Measurements from ENCODE around the gene UPK3BL1.
"Not testable (repeated sequence)": the region's sequence is repeated elsewhere in the genome, so short reads cannot be mapped to it uniquely, and the experiment has no call there.

The UPK3BL1 gene

DNA sequence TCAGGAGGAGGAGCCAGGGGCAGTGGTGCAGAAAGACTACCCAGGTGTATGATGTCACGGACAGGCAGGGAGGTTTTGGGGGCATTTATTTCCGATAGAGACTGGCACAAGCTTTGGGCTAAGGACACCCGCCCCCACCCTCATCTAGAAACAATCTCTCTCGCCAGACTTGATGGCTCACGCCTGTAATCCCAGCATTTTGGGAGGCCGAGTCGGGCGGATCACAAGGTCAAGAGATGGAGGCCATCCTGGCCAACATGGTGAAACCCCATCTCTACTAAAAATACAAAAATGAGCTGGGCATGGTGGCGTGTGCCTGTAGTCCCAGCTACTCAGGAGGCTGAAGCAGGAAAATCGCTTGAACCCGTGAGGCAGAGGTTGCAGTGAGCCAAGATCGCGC, 5.6 kb downstream of the UPK3BL1 start:
- not testable (repeated sequence) for H3K4me3 ChIP-seq (ENCODE audit: low read depth, low read length); DNase-seq (ENCODE audit: low read depth)

DNA sequence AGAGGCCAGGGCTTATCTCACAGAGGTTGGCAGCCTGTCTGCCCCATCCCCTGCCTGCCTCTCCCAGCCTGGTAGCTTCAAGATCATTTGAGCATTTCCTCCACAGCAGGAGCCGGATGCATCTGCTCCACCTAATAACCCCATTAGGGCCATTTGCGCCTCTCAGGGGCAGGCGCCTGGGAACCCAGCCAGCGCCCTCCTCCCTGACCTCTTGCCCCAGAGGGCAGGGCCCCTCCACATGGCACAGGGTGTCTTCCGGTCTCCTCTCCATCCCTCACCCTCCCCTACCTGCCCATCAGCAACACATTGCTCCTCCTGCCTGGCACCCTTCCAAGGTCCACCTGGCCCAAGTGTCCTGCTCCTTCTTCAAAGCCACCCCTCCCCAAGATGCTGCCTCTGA, 7.2 kb downstream of the UPK3BL1 start:
- not testable (repeated sequence) for DNase-seq (ENCODE audit: low read depth); H3K4me3 ChIP-seq (ENCODE audit: low read depth, low read length)

DNA sequence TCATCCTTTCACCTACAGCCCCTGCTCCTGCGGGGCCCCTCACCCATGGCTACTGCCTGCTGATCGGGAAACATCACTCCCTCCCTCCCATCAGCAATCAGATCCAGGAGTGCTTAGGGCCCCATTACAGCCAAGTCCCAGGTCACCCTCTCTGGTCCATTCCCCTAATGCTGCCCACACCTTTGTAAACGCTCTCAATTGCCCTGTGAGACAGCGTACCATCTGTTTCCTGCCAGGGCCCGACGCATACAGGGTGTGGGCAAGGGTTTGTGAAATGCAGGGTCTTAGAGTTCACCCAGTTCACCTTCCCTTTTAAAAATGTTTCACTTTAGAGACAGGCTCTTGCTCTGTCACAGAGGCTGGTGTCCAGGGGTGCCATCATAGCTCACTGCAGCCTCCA, 8.3 kb downstream of the UPK3BL1 start:
- H3K4me3 ChIP-seq (ENCODE audit: low read depth, low read length): not testable (repeated sequence)

GRCh38 chr7:102630622-102631021, 12.0 kb downstream of the UPK3BL1 start:
- H3K4me3 ChIP-seq (ENCODE audit: low read depth, low read length); DNase-seq (ENCODE audit: low read depth): not testable (repeated sequence)

More for the DNA sequence above, 8.3 kb downstream of the UPK3BL1 start:
- DNase-seq (ENCODE audit: low read depth): not testable (repeated sequence)

GRCh38 chr7:102627271-102627904, 15.2 kb downstream of the UPK3BL1 start:
- DNase-seq (ENCODE audit: low read depth): not testable (repeated sequence)

DNA sequence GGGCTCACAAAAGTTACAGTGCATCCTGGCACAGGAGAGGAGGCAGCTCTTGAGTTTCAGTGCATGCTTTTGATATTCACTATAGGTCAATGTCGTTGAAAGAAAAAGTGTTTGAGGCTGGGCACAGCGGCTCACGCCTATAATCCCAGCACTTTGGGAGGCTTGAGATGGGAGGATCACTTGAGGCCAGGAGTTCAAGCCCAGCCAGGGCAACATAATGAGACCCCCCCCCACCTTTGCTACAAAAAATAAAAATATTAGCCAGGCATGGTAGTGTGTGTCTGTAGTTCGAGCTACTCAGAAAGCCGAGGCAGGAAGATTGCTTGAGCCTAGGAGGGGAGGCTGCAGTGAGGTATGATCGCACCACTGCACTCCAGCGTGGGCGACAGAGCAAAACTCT, 24.5 kb downstream of the UPK3BL1 start:
- not testable (repeated sequence) for DNase-seq (ENCODE audit: low read depth); H3K4me3 ChIP-seq (ENCODE audit: low read depth, low read length)

More at GRCh38 chr7:102627271-102627904, 15.2 kb downstream of the UPK3BL1 start:
- H3K4me3 ChIP-seq (ENCODE audit: low read depth, low read length): not testable (repeated sequence)

DNA sequence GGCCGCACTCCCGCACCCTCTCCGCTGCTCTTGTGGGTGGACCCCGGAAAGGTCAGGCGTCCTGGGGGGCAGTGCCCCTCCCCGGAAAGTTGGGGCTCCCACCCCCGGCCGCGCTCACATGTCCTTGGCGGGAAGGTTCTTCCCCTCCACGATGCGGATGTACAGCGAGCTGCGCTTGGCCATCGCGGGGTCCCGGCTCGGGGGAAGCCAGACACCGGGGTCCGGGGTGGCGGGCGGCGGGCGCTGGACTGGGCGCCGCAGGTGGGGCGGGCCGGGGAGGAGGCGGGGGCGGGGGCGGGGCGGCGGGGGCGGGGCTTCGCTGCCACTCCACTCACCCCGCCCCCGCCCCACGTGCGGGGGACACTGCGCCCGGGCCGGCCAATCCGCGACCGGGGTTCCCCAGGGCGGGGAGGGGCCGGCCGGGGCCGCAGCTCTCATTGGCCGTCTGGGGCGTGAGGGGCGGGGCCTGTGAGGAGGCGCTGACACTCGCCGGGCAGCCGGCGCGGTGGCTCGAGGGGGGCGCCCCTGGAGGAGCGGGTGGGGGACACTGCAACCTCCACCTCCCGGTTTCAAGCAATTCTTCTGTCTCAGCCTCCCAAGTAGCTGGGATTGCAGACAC, 26.0 kb downstream of the UPK3BL1 start, which contains the start of gene RASA4:
Gene RASA4 (minus strand): TSS at position 250 of the 619 bp plus-strand sequence. CDS start 67 bp downstream, at position 183.
- DNase-seq (ENCODE audit: low read depth): not testable (repeated sequence)
- H3K4me3 ChIP-seq (ENCODE audit: low read depth, low read length): peak within 1 kb of the TSS; percentile 59

GRCh38 chr7:102615930-102616329, 26.7 kb downstream of the UPK3BL1 start:
- not testable (repeated sequence) for DNase-seq (ENCODE audit: low read depth)

GRCh38 chr7:102614873-102615272, 27.7 kb downstream of the UPK3BL1 start:
- DNase-seq (ENCODE audit: low read depth); H3K4me3 ChIP-seq (ENCODE audit: low read depth, low read length): not testable (repeated sequence)

More at GRCh38 chr7:102615930-102616329, 26.7 kb downstream of the UPK3BL1 start:
- H3K4me3 ChIP-seq (ENCODE audit: low read depth, low read length): not testable (repeated sequence)

- H3K4me3 ChIP-seq (ENCODE audit: low read depth, low read length); DNase-seq (ENCODE audit: low read depth): not testable (repeated sequence)
Measured at GRCh38 chr7:102614346-102614697, 28.3 kb downstream of the UPK3BL1 start.

GRCh38 chr7:102613575-102614345, 28.8 kb downstream of the UPK3BL1 start:
- DNase-seq (ENCODE audit: low read depth); H3K4me3 ChIP-seq (ENCODE audit: low read depth, low read length): not testable (repeated sequence)

DNA sequence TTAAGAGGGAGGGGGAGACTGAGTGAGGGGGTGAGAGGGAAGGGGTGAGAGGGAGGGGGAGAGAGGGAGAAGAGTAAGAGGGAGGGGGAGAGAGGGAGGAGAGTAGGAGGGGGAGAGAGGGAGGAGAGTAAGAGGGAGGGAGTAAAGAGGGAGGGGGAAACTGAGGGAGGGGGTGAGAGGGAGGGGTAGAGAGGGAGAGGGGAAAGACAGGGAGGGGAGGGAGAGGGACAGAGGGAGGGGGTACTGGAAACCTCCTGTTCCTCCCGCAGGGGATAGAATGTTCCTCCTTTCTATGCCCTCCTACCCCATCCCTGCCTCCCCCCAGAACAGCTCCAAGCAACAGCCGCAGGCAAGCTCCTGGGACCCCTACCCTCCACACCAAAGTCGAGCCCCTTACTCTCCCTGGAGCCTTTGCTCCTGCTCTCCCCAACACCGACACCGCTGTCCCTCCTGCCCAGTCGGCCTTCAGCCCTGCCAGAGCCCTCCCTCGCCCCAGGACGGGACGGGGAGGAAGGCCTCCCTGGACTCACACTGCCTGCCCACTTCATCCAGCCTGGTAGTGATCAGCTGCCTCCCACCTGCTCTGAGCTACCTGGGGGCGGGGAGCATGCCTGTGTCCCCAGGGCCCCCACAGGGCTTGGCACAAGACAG, 30.8 kb downstream of the UPK3BL1 start:
- peak overlapping the region; percentile 27 for H3K4me3 ChIP-seq (ENCODE audit: low read depth, low read length)
- DNase-seq (ENCODE audit: low read depth): not testable (repeated sequence)

GRCh38 chr7:102611013-102611674, 31.4 kb downstream of the UPK3BL1 start:
- DNase-seq (ENCODE audit: low read depth); H3K4me3 ChIP-seq (ENCODE audit: low read depth, low read length): not testable (repeated sequence)

DNA sequence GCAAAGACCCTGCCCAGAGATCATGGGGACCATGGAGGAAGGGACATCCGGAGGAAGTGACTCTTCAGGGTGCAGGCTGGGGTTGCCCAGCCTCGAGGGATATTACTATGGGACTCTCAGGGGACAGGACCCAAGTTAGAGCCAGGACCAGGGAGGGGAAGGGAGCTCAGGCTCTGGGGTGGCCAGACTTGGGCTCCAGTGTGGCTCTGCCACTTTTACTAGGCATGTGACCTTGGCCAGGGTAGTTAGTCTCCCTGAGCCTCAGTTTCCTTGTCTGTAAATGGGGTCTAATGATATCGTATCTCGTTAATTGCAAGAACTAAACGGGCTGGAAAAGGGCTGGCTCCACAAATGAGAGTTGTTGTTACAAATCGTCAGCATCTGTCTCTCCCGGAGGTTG, 32.1 kb downstream of the UPK3BL1 start:
- H3K4me3 ChIP-seq (ENCODE audit: low read depth, low read length); DNase-seq (ENCODE audit: low read depth): not testable (repeated sequence)

GRCh38 chr7:102609734-102610133, 32.9 kb downstream of the UPK3BL1 start:
- not testable (repeated sequence) for DNase-seq (ENCODE audit: low read depth); H3K4me3 ChIP-seq (ENCODE audit: low read depth, low read length)

DNA sequence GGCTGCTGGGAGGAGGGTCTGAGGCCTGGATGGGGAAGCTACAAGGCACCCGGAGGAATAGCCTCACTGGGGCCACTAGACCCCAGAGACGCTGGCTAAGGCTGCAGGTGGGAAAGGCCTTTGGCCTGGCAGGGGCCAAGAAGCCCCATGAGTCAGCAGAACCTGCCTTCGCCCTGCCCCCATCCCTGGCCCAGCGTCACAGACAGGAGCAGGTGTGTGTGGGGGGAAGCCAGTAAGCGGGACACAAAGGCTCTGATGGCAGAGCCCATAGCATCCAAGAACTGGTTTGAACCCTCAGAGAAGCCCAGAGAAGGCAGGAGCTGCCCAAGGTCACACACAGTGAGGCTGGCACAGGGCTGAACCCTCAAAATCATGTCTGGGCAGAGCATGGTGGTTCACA, 35.7 kb downstream of the UPK3BL1 start:
- H3K4me3 ChIP-seq (ENCODE audit: low read depth, low read length); DNase-seq (ENCODE audit: low read depth): not testable (repeated sequence)

DNA sequence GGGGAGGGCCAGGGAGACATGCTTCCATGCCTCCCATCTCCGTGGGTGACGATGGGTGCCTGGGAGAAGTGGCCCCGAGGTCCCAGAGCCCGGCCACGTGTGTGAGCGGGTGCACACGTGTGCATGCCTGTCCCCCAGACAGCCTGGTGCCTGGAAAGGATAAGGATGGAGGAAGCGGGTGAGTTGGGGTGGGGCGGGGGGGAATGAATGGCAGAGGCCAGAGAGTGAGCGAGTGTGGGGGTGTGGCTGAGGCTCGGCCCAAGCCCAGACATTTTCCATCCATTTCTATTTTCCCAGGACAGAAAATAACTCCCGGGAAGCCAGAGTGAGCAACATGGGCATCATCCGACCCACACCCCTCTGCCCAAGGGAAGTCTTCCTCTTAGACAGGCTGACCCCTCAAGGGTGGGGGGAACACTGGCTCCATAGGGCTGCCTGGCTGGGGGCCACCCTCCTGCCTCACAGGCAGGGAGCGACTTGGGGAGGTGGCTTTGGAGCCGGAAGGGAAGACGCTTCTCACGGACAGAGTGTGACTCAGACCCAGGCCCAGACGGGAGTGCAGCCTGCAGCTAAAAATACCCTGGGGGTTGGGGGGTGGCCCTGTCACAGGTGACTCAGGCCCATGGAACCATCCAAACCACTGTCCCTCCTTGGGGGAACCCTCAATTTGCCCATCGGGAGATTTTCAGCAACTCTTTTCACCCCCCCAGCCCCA, 38.0 kb downstream of the UPK3BL1 start:
- H3K4me3 ChIP-seq (ENCODE audit: low read depth, low read length); DNase-seq (ENCODE audit: low read depth): not testable (repeated sequence)

DNA sequence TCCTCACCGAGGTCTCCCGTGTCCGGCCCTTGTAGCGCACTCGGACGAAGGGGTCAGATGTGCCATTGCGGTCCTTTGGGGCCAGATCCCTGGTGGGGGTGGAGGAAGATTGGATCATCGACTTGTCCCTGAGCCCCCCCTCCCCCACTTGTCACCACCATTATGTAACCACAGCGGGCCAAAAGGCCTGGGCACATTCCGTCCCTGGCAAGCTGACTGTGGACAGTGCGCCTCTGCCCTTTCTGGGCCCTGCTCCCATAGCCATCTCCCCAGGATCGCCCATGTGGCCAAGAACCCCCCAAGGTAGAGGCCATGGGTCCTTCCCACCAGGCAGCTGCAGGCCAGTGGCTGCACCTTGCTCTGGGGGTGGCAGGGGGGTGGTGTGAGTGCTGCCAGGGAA, 40.3 kb downstream of the UPK3BL1 start:
- H3K4me3 ChIP-seq (ENCODE audit: low read depth, low read length); DNase-seq (ENCODE audit: low read depth): not testable (repeated sequence)

All from GM12864 (cell line).